Tibial artery (tissue), 4 donors: ENCODE measurements around the gene SOX13.
A peak's percentile ranks its signal among the peaks of the same experiment; 100 is the strongest.

Experiments
- DNase-seq, 2 donors: peaks; one replicate each; pipeline ENCODE4 v3.0.0-alpha.2; 2019
- H3K27ac ChIP-seq, 2 donors: fragments of 200-600 bp; sonication (generic) in 1 of 2; 1 replicate in 1 of 2; 2 replicates in 1 of 2; pipeline ENCODE4 v1.5.1; 2018 to 2019; ENCODE audit warnings: mild to moderate bottlenecking in 1 of 2
- H3K27me3 ChIP-seq, 2 donors: fragments of 200-600 bp; sonication (generic) in 1 of 2; one replicate each; pipeline versions ENCODE4 v1.5.1 to v1.6.0; 2016 to 2019
- H3K36me3 ChIP-seq, 3 donors: fragments of 200-600 bp; sonication (generic) in 2 of 3; one replicate each; pipeline ENCODE4 v1.5.1; 2016 to 2019; ENCODE audit warnings: mild to moderate bottlenecking in 2 of 3
- H3K4me1 ChIP-seq, 4 donors: fragments of 200-600 bp; sonication (generic) in 2 of 4; 1 replicate in 3 of 4; 2 replicates in 1 of 4; pipeline ENCODE4 v1.5.1; 2016 to 2019
- H3K4me3 ChIP-seq, 2 donors: fragments of 200-600 bp; sonication (generic) in 1 of 2; 1 replicate in 1 of 2; 2 replicates in 1 of 2; pipeline ENCODE4 v1.5.1; 2018 to 2019; ENCODE audit warnings: mild to moderate bottlenecking in 2 of 2
- H3K9me3 ChIP-seq, 3 donors: fragments of 200-600 bp; sonication (generic) in 1 of 3; one replicate each; pipeline ENCODE4 v1.5.1; 2016 to 2019
- CTCF ChIP-seq, 2 experiments: fragments of 200-600 bp in 1 of 2; fragments of 450-650 bp in 1 of 2; IDR thresholded peaks; one replicate each; pipeline ENCODE4 v1.5.1; 2017 to 2019; ENCODE audit warnings: antibody characterized with exemption in 2 of 2, mild to moderate bottlenecking in 1 of 2, moderate library complexity in 1 of 2
- intact Hi-C: fragments of 100-400 bp; cut with DNase I; formaldehyde crosslinking; loops from one replicate; pipeline ENCODE4 v1.15.0; 2023; ENCODE audit warnings: low total_unique reads

SOX13 gene

GRCh38 chr1:204077979-204078696 lies 5.2 kb downstream of the SOX13 start:
- Histone ChIP-seq H3K27ac (peak overlapping the region; percentile 89 to 95), H3K4me1 (peaks cover 5 to 81% (median 76%) of the 10 kb centered on the region in 4 donors), H3K9me3 (no peaks in the 10 kb centered on the region), H3K4me3 (peak overlapping the region; percentile 6 to 25), H3K27me3 (no peaks in the 10 kb centered on the region), H3K36me3 (no peaks in the 10 kb centered on the region)
- intact Hi-C loops: loop anchor here (5.0 kb wide), 1 partner anchor 211 kb away; no protein-coding TSS in a partner anchor
- DNase-seq: peak in 1 of 2 donors; percentile 71
- TF ChIP-seq CTCF (IDR thresholded peaks at IDR 0.05): no peak

GRCh38 chr1:204079608-204079999 lies 6.7 kb downstream of the SOX13 start:
- intact Hi-C loops: loop anchor here (5.0 kb wide), 1 partner anchor 212 kb away; no protein-coding TSS in a partner anchor
- DNase-seq: peak in 1 of 2 donors; percentile 59
- H3K9me3 ChIP-seq: no peaks in the 10 kb centered on the region
- TF ChIP-seq CTCF (IDR thresholded peaks at IDR 0.05): no peak
- no peaks in the 10 kb centered on the region for H3K36me3 ChIP-seq
- peaks cover 5 to 96% (median 91%) of the 10 kb centered on the region in 4 donors for H3K4me1 ChIP-seq
- peak overlapping the region; percentile 89 to 95 for H3K27ac ChIP-seq
- H3K27me3 ChIP-seq: no peaks in the 10 kb centered on the region
- peak overlapping the region; percentile 19 to 34 for H3K4me3 ChIP-seq

GRCh38 chr1:204080163-204080903 lies 7.4 kb downstream of the SOX13 start:
- Histone ChIP-seq H3K9me3 (no peaks in the 10 kb centered on the region), H3K27me3 (no peaks in the 10 kb centered on the region), H3K36me3 (no peaks in the 10 kb centered on the region), H3K27ac (peak overlapping the region; percentile 89 to 95), H3K4me1 (peaks cover 5 to 100% (median 96%) of the 10 kb centered on the region in 4 donors), H3K4me3 (peak overlapping the region; percentile 19 to 34)
- DNase-seq: peak; percentile 90 to 98
- intact Hi-C loops: no loop called here
- TF ChIP-seq CTCF (IDR thresholded peaks at IDR 0.05): peak; percentile 39 to 50

GRCh38 chr1:204081164-204081790 lies 8.4 kb downstream of the SOX13 start:
- no peaks in the 10 kb centered on the region for H3K36me3 ChIP-seq
- intact Hi-C loops: no loop called here
- H3K4me3 ChIP-seq: peak overlapping the region in 1 of 2 donors; percentile 8
- peaks cover 5 to 100% (median 97%) of the 10 kb centered on the region in 4 donors for H3K4me1 ChIP-seq
- H3K27ac ChIP-seq: peak overlapping the region; percentile 89 to 95
- no peak for TF ChIP-seq CTCF (IDR thresholded peaks at IDR 0.05)
- no peaks in the 10 kb centered on the region for H3K27me3 ChIP-seq
- no peaks in the 10 kb centered on the region for H3K9me3 ChIP-seq
- no peak for DNase-seq

GRCh38 chr1:204081791-204082513 lies 9.0 kb downstream of the SOX13 start:
- Histone ChIP-seq H3K27ac (peak overlapping the region; percentile 89 to 95), H3K27me3 (no peaks in the 10 kb centered on the region), H3K4me3 (peak overlapping the region in 1 of 2 donors; percentile 8), H3K4me1 (peaks cover 5 to 100% (median 97%) of the 10 kb centered on the region in 4 donors), H3K9me3 (no peaks in the 10 kb centered on the region), H3K36me3 (no peaks in the 10 kb centered on the region)
- DNase-seq: no peak
- no peak for TF ChIP-seq CTCF (IDR thresholded peaks at IDR 0.05)
- intact Hi-C loops: no loop called here
